Psoas muscle (tissue), 8 donors: ENCODE measurements around the gene AFF3. TPM values are rescaled to one million over a fixed set of nuclear protein-coding genes. Genes with fewer than 3 reads are reported as not detected.

Experiments used
- ATAC-seq, 4 donors: fragments of 200-7000 bp; cut with Tn5 transposase; one replicate each; pipeline ENCODE4 v1.9.1; 2020; ENCODE audit warnings: moderate library complexity in 3 of 4, mild to moderate bottlenecking in 2 of 4
- DNase-seq, 2 donors: peaks; one replicate each; pipeline ENCODE4 v3.0.0-alpha.2; 2020
- H3K27ac ChIP-seq: fragments of 200-600 bp; one replicate; pipeline ENCODE4 v1.8.0; 2022
- H3K27me3 ChIP-seq, 3 donors: fragments of 200-600 bp in 1 of 3; one replicate each; pipeline versions ENCODE4 v1.6.1 to v1.8.0; 2013 to 2022; ENCODE audit warnings: low read length in 2 of 3, mild to moderate bottlenecking in 2 of 3, moderate library complexity in 1 of 3; ENCODE audit not compliant: insufficient read depth in 3 of 3
- H3K36me3 ChIP-seq, 2 donors: fragments of 200-600 bp in 1 of 2; one replicate each; pipeline versions ENCODE4 v1.6.1 to v1.8.0; 2013 to 2022; ENCODE audit warnings: low read depth in 1 of 2, mild to moderate bottlenecking in 1 of 2, moderate library complexity in 1 of 2; ENCODE audit not compliant: insufficient read depth in 1 of 2
- H3K4me1 ChIP-seq: fragments of 200-600 bp; one replicate; pipeline ENCODE4 v1.8.0; 2022
- H3K4me3 ChIP-seq: fragments of 200-600 bp; one replicate; pipeline ENCODE4 v1.8.0; 2022; ENCODE audit warnings: mild to moderate bottlenecking
- H3K9me3 ChIP-seq: fragments of 200-600 bp; one replicate; pipeline ENCODE4 v1.8.0; 2022
- WGBS, 3 donors: extraction: QIAGEN DNeasy Blood & Tissue Kit; methylation state at CpG; one replicate each; pipeline versions ENCODE4 v1.1.6 to v1.1.7; 2013; 5-methylcytosine and 5-hydroxymethylcytosine counted together
- intact Hi-C, 2 donors: fragments of 100-400 bp; cut with DNase I; formaldehyde crosslinking; loops; one replicate each; pipeline versions ENCODE4 v1.11.0 to v1.14.2; 2022
- polyA plus RNA-seq, 3 donors: library from polyadenylated mRNA; stranded (reverse); fragments of 200-250 nt; gene quantifications; one replicate each; pipeline ENCODE4 v1.2.3, GENCODE V29; 2013
- total RNA-seq, 4 donors: library from RNA; stranded (reverse); fragmentation: NEBNext Ultra II Directional in 2 of 4; extraction: Animal tissue kit (Norgen Biotek cat#: 25700) in 2 of 4; gene quantifications; one replicate each; pipeline versions ENCODE4 v1.2.1 to v1.2.4, GENCODE V29; 2021 to 2023
- TF ChIP-seq, protein P1 (sequence below): fragments of 200-600 bp; IDR thresholded peaks from one replicate; pipeline ENCODE4 v1.8.0; 2022; ENCODE audit warnings: antibody characterized with exemption
- donor health status: healthy with polysubstance abuse.
- donor health status: DM: no; HTN: no; CAD: no; lungs with moderate emphysema.
- donor health status: Bipolar disorder and iron deficiency.
- donor health status: healthy.
- donor health status: DM: yes; HTN: yes; CAD: no.
- donor health status: DM: no; HTN: no; CAD: no.
- donor health status: DM: no; HTN: no; CAD: no.
- donor health status: DM: yes; HTN: yes; CAD: no.

Gene AFF3
- total and polyA plus RNA-seq, 7 donors = 0.08 to 2.9 (median 0.44) TPM

DNA sequence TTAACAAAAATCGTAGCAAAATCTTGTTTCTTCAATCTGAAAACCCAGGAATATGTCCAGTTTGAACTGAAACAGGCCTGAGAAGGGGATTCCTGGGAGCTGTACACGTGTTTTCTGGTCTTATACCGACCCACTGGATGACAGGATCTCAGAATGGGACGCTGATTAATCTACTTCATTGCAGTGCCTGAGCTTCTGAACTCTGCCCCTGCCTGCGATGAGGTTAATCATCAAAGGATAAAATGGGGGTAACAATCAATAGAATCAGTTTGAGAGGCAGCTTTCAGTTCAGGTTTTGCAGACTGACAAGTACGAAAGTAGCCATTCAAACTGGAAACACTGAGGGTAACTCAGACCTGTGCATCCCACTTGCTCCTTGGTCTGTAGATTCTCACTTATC lies 378.6 kb downstream of the AFF3 start:
- TF ChIP-seq, protein P1, sequence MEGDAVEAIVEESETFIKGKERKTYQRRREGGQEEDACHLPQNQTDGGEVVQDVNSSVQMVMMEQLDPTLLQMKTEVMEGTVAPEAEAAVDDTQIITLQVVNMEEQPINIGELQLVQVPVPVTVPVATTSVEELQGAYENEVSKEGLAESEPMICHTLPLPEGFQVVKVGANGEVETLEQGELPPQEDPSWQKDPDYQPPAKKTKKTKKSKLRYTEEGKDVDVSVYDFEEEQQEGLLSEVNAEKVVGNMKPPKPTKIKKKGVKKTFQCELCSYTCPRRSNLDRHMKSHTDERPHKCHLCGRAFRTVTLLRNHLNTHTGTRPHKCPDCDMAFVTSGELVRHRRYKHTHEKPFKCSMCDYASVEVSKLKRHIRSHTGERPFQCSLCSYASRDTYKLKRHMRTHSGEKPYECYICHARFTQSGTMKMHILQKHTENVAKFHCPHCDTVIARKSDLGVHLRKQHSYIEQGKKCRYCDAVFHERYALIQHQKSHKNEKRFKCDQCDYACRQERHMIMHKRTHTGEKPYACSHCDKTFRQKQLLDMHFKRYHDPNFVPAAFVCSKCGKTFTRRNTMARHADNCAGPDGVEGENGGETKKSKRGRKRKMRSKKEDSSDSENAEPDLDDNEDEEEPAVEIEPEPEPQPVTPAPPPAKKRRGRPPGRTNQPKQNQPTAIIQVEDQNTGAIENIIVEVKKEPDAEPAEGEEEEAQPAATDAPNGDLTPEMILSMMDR = no peak
- intact Hi-C loops = no loop called here
- Histone ChIP-seq H3K27me3 (peaks cover 0 to 2% (median 0%) of the 10 kb centered on the region in 3 donors), H3K27ac (no peak overlapping the region), H3K4me3 (no peak overlapping the region), H3K9me3 (no peaks in the 10 kb centered on the region), H3K36me3 (no peaks in the 10 kb centered on the region), H3K4me1 (no peaks in the 10 kb centered on the region)
- 81 to 90% (median 90%) methylated on average over 6 of the region's 6 CpGs for WGBS, 3 donors
- DNase-seq (no peak), ATAC-seq (no peak)

DNA sequence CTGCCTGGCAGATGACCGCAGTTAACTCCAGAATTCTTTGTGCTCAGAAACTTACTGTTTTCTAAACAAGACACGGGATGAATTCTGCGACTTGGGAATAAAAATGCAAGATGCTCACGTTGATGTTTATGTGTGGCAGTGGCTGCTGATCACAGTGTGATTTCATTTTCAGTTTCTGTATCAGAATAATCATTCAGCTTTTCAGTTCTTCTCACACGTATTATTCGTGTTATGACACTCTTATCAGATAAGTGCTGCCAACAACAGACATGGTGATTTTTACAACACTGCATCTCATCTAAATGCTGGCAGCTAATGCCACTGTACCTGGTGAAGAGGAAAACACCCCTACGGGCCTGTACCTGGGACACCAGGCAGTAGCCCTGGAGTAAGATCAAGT lies 379.7 kb downstream of the AFF3 start:
- DNase-seq = no peak
- Histone ChIP-seq H3K4me1 (no peaks in the 10 kb centered on the region), H3K4me3 (no peak overlapping the region), H3K27ac (no peak overlapping the region), H3K36me3 (no peaks in the 10 kb centered on the region), H3K9me3 (no peaks in the 10 kb centered on the region), H3K27me3 (peaks cover 0 to 2% (median 0%) of the 10 kb centered on the region in 3 donors)
- intact Hi-C loops = no loop called here
- 80 to 81% (median 81%) methylated on average over 7 of the region's 7 CpGs for WGBS, 3 donors
- ATAC-seq = no peak
- TF ChIP-seq, protein P1 = no peak

DNA sequence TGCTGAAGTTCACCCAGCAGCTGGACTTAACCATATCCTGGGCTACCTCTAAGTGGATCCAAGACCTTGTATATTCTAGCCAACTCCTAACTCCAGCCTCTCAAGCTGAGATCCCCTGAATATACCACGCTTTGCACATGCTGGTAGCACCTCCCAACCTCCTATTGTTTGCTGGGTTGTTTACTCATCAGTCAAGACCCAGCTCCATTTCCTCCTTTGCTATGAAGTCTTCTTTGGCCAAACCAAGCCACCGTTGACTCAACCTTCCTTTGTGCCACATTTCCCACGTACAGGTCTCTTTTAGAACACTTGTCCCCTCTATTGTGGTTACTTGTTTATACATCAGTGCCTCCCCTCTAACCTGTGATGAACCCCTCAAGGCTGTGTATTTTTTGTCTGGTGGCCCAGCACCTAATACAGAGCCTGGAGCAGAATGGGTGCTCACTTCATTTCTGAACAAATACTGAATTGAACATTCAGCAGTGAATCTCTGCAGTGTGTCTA lies 384.7 kb downstream of the AFF3 start:
- DNase-seq = no peak
- TF ChIP-seq, protein P1 = no peak
- ATAC-seq = no peak
- intact Hi-C loops = no loop called here
- no peaks in the 10 kb centered on the region for H3K36me3 ChIP-seq
- 79 to 84% (median 83%) methylated on average over 3 of the region's 3 CpGs for WGBS, 3 donors
- H3K27ac ChIP-seq = no peak overlapping the region
- H3K4me3 ChIP-seq = no peak overlapping the region
- H3K27me3 ChIP-seq = no peaks in the 10 kb centered on the region
- no peaks in the 10 kb centered on the region for H3K9me3 ChIP-seq
- no peaks in the 10 kb centered on the region for H3K4me1 ChIP-seq

DNA sequence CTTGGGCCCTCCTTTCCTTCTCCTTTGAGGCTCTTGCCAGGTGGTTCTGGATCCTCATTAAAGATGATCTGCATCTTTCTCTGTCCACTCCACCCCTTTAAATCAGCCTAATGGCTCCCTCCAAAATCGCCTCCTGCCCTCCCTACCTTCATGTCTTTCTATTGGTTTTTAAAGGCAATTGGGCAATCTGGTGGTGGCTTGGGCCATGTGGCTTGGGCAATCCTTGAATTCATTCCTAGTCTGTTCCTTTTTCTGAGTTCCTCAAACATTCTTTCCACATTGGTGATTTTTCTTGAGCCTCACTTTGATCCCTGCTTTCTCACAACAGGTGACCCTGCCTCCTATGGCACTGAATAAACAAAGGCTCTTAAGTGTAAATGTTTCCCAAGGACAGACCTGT lies 386.3 kb downstream of the AFF3 start:
- WGBS, 3 donors = 80 to 90% (median 88%) methylated on average over 1 of the region's 1 CpG
- Histone ChIP-seq H3K4me1 (no peaks in the 10 kb centered on the region), H3K4me3 (no peak overlapping the region), H3K36me3 (no peaks in the 10 kb centered on the region), H3K27ac (no peak overlapping the region), H3K27me3 (no peaks in the 10 kb centered on the region), H3K9me3 (no peaks in the 10 kb centered on the region)
- TF ChIP-seq, protein P1 = no peak
- ATAC-seq (no peak), DNase-seq (no peak)
- intact Hi-C loops = no loop called here

DNA sequence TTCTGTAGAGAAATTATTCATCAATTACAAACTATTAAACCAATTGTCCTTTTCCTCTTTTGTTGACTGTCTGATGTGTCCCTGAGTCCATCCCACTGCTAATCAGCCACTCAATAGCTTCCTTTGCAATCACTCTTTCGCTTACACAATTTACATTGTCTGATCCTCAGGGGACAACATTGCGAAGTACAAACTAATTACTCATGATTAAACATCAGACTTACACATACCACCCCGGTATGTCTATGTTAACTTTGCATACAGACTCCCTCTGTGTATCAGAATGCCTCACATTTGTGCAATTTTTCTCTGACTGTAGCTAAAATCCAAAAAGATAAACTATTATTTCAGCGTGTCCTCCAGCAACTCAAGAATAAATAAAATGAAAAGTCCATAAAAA lies 388.2 kb downstream of the AFF3 start:
- H3K27me3 ChIP-seq = no peaks in the 10 kb centered on the region
- H3K4me3 ChIP-seq = no peak overlapping the region
- no peak overlapping the region for H3K27ac ChIP-seq
- WGBS, 3 donors = 83 to 84% (median 83%) methylated on average over 4 of the region's 4 CpGs
- no peaks in the 10 kb centered on the region for H3K4me1 ChIP-seq
- H3K36me3 ChIP-seq = no peaks in the 10 kb centered on the region
- intact Hi-C loops = no loop called here
- ATAC-seq (no peak), DNase-seq (no peak)
- TF ChIP-seq, protein P1 = no peak
- no peaks in the 10 kb centered on the region for H3K9me3 ChIP-seq
